HUES6 (cell line): ENCODE results near the gene DPYSL4.

Experiments
- H3K27ac ChIP-seq: 2 replicates; pipeline ENCODE4 v1.7.0; 2013; ENCODE audit warnings: low read depth, mild to moderate bottlenecking, low read length, inconsistent platforms
- H3K27me3 ChIP-seq: 2 replicates; pipeline ENCODE4 v1.6.1; 2013; ENCODE audit warnings: low read length; ENCODE audit not compliant: control insufficient read depth, insufficient read depth
- H3K36me3 ChIP-seq: 2 replicates; pipeline ENCODE4 v1.6.1; 2013; ENCODE audit warnings: low read length; ENCODE audit not compliant: control insufficient read depth, insufficient read depth
- H3K4me1 ChIP-seq: 2 replicates; pipeline ENCODE4 v1.6.1; 2013; ENCODE audit warnings: low read length; ENCODE audit not compliant: control insufficient read depth, insufficient read depth
- H3K4me3 ChIP-seq: 2 replicates; pipeline ENCODE4 v1.5.1; 2013; ENCODE audit warnings: low read depth, low read length
- H3K9ac ChIP-seq: one replicate; pipeline ENCODE4 v1.6.1; 2013; ENCODE audit warnings: mild to moderate bottlenecking, low read length
- H3K9me3 ChIP-seq: 2 replicates; pipeline ENCODE4 v1.6.1; 2013; ENCODE audit warnings: low read depth, low read length; ENCODE audit not compliant: control insufficient read depth, insufficient read depth

The DPYSL4 gene

GRCh38 chr10:132205650-132206376, 19.1 kb downstream of the DPYSL4 start:
- Histone ChIP-seq H3K27ac (no peak overlapping the region), H3K36me3 (peaks cover 5% of the 10 kb centered on the region; the same call in 1 of the 2 replicates)

GRCh38 chr10:132206377-132206745, 19.6 kb downstream of the DPYSL4 start:
- Histone ChIP-seq H3K9ac (no peak overlapping the region), H3K27ac (no peak overlapping the region), H3K27me3 (no peaks in the 10 kb centered on the region), H3K36me3 (peaks cover 5% of the 10 kb centered on the region; the same call in 1 of the 2 replicates), H3K9me3 (no peaks in the 10 kb centered on the region), H3K4me3 (no peak overlapping the region), H3K4me1 (no peaks in the 10 kb centered on the region)

More at GRCh38 chr10:132205650-132206376, 19.1 kb downstream of the DPYSL4 start:
- H3K9ac ChIP-seq = no peak overlapping the region
- no peaks in the 10 kb centered on the region for H3K4me1 ChIP-seq
- H3K4me3 ChIP-seq = no peak overlapping the region
- H3K9me3 ChIP-seq = no peaks in the 10 kb centered on the region
- H3K27me3 ChIP-seq = no peaks in the 10 kb centered on the region

DNA sequence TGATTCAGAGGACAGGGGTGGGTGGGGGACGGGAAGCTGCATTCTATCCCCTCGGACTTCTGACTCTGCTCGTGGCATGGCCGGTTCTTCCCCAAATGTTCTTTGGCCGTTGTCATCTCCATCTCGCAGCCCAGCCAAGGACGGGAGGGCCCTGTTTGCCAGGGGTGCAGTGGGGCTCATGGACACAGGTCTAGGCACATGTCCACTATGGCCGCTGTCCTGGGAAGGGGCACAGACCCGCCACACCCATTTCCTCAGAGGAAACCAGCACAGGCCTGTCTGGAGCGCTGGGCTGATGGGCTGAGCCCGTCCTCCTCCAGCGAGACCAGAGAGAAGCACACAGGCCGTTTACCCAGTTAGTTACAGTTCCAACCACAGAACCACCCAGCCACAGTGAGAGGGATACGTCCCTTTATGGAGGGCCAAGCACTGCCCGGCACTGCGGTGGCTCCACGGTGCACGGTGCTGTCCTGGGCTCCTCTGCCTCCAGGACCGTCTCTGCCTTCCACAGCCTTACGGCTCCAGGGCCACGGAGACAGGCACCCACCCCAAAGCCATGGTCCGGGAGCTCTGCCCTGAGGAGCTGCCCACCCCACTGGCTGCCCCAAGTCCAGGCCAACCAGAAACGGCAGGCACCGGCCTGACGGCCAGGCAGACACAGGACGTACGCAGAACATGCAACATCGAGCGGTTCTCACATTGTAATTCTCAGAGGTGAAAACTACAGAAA, 20.2 kb downstream of the DPYSL4 start:
- Histone ChIP-seq H3K9ac (no peak overlapping the region), H3K4me3 (no peak overlapping the region), H3K27me3 (no peaks in the 10 kb centered on the region)

GRCh38 chr10:132207536-132208461, 21.1 kb downstream of the DPYSL4 start:
- Histone ChIP-seq H3K27me3 (no peaks in the 10 kb centered on the region), H3K4me1 (no peaks in the 10 kb centered on the region), H3K9ac (no peak overlapping the region), H3K4me3 (no peak overlapping the region), H3K27ac (no peak overlapping the region), H3K9me3 (no peaks in the 10 kb centered on the region), H3K36me3 (peaks cover 3% of the 10 kb centered on the region; the same call in 1 of the 2 replicates)

More for the DNA sequence above, 20.2 kb downstream of the DPYSL4 start:
- Histone ChIP-seq H3K27ac (no peak overlapping the region), H3K4me1 (no peaks in the 10 kb centered on the region), H3K9me3 (no peaks in the 10 kb centered on the region), H3K36me3 (peaks cover 5% of the 10 kb centered on the region; the same call in 1 of the 2 replicates)

GRCh38 chr10:132208462-132209050, 21.8 kb downstream of the DPYSL4 start:
- Histone ChIP-seq H3K9me3 (no peaks in the 10 kb centered on the region), H3K4me1 (no peaks in the 10 kb centered on the region), H3K4me3 (no peak overlapping the region), H3K27ac (no peak overlapping the region), H3K36me3 (no peaks in the 10 kb centered on the region; the same call in 1 of the 2 replicates), H3K9ac (no peak overlapping the region), H3K27me3 (no peaks in the 10 kb centered on the region)

DNA sequence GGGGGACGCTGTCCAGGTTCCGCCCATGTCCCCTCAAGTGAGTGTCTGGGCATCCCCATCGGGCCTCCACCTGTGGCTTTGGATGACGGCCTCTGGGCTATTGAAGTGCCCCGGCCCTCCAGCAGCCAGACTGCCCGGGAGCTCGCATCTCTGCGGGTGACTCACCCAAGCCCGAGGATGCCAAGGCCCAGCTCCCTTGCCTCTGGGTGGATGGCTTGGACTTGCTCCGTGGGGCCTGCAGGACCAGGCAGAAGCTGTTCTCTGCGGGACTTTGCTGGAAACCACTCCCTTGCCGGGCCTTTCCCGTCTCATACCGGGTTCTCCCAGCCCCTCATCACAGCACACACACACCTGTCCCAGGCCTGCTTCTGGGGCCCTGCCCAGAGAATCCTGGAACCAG, 22.4 kb downstream of the DPYSL4 start:
- no peaks in the 10 kb centered on the region for H3K27me3 ChIP-seq
- H3K4me1 ChIP-seq = no peaks in the 10 kb centered on the region
- no peak overlapping the region for H3K27ac ChIP-seq
- H3K4me3 ChIP-seq = no peak overlapping the region
- H3K36me3 ChIP-seq = no peaks in the 10 kb centered on the region; the same call in 1 of the 2 replicates
- H3K9ac ChIP-seq = no peak overlapping the region
- H3K9me3 ChIP-seq = no peaks in the 10 kb centered on the region; the same call in 1 of the 2 replicates

DNA sequence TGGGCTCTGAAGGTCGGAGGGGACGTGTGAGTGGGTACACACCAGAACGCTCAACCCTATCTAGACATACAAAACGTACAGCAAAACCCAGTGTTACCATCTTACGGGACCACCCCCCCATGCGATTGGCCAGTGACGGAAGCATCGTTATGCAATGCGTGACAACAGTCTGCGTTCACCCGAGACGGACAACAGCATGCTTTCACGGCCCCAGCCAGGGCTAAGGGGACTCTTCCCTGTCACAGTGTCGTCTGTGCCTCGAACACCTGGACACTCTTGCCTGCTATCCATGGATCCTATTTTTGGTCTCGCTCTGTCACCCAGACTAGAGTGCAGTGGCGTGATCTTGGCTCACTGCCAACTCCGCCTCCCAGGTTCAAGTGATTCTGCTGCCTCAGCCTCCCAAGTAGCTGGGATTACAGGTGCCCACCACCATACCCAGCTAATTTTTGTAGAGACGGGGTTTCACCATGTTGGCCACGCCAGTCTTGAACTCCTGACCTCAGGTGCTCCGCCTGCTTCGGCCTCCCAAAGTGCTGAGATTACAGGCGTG, 23.3 kb downstream of the DPYSL4 start:
- H3K9ac ChIP-seq = no peak overlapping the region
- H3K9me3 ChIP-seq = peaks cover 7% of the 10 kb centered on the region; the same call in 1 of the 2 replicates
- H3K36me3 ChIP-seq = no peaks in the 10 kb centered on the region; the same call in 1 of the 2 replicates
- no peak overlapping the region for H3K27ac ChIP-seq
- H3K4me1 ChIP-seq = no peaks in the 10 kb centered on the region
- H3K27me3 ChIP-seq = no peaks in the 10 kb centered on the region
- H3K4me3 ChIP-seq = no peak overlapping the region

DNA sequence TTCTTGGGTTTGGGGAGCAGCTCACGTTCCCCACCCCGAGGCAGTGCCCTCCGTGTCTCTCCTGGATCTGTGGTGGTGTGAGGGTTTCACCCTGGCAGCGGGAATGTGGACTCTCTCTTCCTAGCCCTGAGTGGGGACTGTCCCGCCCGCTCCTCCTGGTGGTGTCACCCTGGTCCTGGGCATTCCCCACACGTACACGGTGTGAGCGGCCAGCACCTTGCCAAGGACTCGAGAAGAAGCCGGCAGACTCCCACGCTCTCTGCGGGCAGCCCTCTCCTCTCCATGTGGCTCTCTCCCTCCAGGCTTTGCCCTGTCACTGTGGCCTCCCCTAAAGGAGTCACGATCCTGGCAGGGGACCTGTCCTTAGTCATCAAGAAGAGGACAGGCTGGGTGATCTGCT, 24.0 kb downstream of the DPYSL4 start:
- no peaks in the 10 kb centered on the region for H3K4me1 ChIP-seq
- peaks cover 11% of the 10 kb centered on the region; the same call in 1 of the 2 replicates for H3K9me3 ChIP-seq
- no peaks in the 10 kb centered on the region for H3K27me3 ChIP-seq
- no peak overlapping the region for H3K9ac ChIP-seq
- H3K36me3 ChIP-seq = no peaks in the 10 kb centered on the region
- no peak overlapping the region for H3K4me3 ChIP-seq
- no peak overlapping the region for H3K27ac ChIP-seq

DNA sequence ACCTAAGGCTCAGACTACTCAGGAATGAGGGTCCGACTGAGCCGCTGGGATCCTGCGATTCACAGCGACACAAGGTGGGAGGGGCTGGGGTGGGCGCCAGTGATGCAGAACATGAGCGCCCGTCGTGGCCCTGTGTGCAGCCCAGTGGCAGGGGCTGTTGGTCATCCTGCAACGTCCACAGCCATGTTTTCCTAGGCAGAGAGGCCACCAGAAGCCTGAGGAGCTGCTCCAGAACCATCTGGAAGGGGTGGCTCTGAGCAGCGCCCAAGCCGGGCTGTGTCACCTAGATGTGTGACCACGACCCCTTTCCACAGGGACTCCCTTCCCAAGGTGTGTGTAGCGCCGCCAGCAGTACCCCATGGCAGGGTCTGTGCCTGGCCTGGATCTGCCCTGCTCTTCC, 24.5 kb downstream of the DPYSL4 start:
- H3K9ac ChIP-seq = no peak overlapping the region
- H3K4me3 ChIP-seq = no peak overlapping the region
- peaks cover 14% of the 10 kb centered on the region for H3K9me3 ChIP-seq
- H3K27ac ChIP-seq = no peak overlapping the region
- no peaks in the 10 kb centered on the region for H3K27me3 ChIP-seq
- H3K4me1 ChIP-seq = no peaks in the 10 kb centered on the region
- no peaks in the 10 kb centered on the region for H3K36me3 ChIP-seq

DNA sequence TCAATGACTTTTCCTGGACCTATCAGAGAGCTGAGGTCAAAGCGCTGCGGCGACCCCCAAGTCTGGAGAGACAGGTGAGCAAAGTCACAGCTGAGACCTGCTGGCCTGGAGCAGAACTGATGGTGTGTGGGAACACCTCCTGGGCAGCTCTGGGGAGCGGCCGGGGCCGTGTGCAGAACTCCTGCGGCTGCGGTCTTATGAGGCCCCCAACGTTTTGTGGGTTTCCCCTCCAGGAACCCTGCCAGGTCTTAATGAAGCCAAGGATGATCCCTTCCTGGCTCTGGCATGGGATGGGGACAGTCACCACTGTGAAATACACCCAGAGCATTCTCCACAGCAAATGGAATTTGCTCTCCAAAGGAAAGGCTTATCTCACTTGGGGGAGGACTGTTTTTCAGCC, 26.1 kb downstream of the DPYSL4 start:
- H3K27me3 ChIP-seq = no peaks in the 10 kb centered on the region
- H3K4me1 ChIP-seq = no peaks in the 10 kb centered on the region
- no peak overlapping the region for H3K27ac ChIP-seq
- H3K9me3 ChIP-seq = peaks cover 30% of the 10 kb centered on the region
- no peak overlapping the region for H3K4me3 ChIP-seq
- H3K9ac ChIP-seq = no peak overlapping the region
- H3K36me3 ChIP-seq = no peaks in the 10 kb centered on the region
